NCI-H82 treated with DMSO at 0.1 percent for 48 hours (cell line): ENCODE results near the gene PYGM.

Source experiments
- DNase-seq: peaks from one replicate; lab custom pipeline; 2025; ENCODE audit not compliant: unreplicated experiment; lab: John Stamatoyannopoulos, UW

PYGM gene

GRCh38 chr11:64759722-64760719 lies at the start of gene PYGM:
Gene PYGM, minus strand, starts transcription at chr11:64759974. Its CDS starts 76 bp downstream, at chr11:64759898.
- DNase-seq, result no peak

GRCh38 chr11:64805481-64805880 lies 45.7 kb upstream of the PYGM start:
- DNase-seq, result no peak

DNA sequence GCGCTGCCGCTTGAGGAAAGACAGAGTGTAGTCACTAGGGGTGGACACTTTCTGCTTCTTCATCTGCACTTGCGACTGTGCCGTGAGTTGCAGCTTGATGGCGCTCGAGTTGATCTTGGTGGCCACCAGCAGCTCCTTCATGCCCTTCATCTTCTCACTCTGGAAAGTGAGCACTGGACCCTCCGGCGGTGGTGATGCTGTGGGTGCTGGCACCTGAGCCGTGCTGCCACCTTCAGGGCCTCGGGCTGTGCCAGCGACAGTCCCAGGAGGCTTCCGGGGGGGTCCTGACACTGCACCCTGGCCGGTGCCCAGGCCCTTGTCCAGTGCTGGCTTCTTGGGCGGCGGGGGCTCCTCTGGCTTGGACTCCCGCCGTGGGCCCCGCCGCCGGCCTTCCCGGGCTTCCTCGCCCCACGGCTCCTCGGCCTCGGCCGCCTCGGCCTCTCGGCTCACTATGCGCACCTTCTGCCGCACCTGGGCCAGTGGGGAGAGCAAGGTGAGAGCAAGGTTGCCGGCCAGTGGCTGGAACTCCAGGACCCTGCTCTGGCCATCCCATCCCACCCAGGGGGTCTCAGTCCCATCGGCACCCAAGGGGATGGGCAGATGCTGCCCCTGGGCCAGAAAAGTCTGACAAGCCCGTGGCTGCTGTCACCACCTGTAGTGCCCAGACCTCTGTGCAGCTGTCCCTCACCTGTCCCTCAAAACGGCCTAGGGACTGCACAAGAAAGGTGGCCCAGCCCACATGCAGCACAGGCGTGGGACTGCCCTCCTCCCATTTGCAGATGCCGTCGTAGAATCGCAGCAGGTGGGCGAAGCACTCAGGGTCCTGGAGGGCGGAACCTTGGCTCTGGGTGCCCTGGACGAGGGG lies 44.8 kb upstream of the PYGM start:
- DNase-seq, result no peak

DNA sequence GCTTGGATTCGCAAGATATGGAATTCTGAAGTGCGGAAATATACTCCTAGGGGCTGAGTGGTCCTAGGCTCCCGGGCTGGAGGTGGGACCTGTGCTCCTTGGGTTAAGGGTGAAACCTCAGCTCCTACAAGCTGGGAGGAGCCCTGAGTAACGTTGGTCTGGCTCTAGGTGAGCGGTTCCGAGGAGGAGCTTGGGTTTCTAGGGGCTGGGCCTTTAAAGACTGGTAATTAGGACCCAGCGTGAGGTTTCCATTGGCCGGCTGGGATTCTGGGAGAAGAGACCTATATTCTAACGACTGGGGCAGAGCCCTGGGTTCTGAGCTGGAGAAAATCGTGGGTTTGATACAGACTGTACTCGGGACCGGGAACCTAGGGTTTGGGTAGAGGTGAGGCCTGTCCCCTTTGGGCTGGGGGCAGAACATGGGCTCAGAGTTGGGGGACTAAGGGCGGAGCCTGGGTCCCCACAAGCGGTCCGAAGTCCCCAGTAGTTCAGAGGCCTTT lies 44.1 kb upstream of the PYGM start:
- no peak for DNase-seq

GRCh38 chr11:64803158-64803845 lies 43.5 kb upstream of the PYGM start, which contains the start of gene MAP4K2:
Gene MAP4K2, minus strand, starts transcription at chr11:64803214. Its CDS starts 65 bp downstream, at chr11:64803149.
- peak; percentile 48 for DNase-seq

GRCh38 chr11:64802370-64803157 lies 42.8 kb upstream of the PYGM start:
- DNase-seq, result no peak

DNA sequence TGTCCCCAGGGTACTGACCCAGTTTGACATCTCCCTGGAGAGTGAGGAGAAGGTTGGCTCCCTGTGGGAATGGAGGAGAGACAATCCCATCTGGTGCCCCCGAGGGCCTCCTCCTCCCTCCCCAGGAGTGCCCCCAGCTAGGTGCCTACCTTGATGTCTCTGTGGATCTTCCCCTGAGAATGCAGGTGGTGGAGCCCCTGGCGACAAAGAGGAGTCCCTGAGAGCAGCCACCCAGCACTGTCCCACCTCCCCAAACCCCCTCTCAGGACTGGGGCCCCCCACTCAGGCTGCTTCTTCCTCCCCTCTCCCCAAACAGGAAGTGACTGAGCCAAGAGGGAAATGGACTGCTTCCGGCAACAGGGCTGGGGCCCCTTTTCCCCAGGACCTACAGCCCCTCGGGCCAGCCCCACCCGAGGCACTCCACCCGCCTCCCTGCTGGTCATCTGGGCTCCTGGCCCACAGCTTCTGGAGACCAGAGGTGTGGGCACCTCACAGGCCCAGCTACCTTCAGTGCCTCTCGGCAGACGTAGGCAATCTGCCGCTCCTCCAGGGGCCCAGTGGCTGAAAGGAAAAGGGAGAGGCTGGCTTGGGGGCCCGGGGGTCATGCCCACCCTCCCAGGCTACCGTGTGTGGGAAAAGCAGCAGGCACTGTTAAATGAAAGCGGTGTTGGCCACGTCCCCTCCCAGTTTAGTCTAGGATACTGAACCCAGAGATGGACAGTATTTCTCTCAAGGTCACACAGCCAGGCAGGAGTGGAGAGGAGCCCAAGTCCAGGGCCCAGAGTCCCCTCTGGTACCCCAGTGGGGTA lies 42.0 kb upstream of the PYGM start:
- DNase-seq, result no peak

- DNase-seq, result no peak
These were observed 41.3 kb upstream of the PYGM start for GRCh38 chr11:64801158-64801464.

DNA sequence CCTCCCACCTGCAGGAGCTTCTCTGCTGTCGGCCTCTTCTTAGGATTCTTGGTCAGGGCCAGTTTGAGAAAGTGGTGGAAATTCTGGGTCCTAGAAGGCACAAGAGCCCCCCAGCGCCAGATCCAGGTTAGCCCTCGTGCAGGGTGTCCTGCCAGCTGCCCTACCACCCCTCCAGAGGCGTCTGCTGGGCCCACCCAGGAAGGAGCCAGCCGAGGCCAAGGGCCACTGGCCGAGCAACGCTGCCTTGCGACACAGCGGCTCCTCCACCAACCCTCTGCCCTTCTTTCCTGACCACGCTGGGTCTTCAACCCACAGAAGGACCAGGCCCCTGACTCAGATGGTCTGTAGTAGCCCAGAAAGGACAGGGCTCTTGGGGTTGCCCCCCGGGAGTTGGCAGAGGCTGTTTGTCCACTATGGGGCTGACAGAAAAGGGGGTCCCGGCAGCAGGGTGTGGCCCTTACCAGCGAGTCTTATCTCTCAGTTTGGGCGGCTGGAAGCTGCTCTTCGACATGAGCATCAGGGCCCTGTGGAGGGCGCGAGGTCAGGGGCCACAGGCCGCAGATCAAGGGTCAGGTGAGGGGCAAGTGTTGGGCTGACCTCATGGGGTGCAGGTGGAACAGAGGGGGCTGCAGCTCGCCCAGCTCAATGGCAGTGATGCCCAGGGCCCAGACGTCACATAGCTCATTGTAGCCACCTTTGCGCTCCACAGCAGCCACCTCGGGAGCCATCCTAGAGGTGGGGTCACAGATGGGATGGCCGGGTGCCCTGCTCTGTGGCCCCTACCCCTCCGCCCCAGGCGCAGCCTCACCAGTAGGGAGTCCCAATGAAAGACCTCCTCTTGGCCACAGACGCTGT lies 40.8 kb upstream of the PYGM start:
- DNase-seq, result no peak

DNA sequence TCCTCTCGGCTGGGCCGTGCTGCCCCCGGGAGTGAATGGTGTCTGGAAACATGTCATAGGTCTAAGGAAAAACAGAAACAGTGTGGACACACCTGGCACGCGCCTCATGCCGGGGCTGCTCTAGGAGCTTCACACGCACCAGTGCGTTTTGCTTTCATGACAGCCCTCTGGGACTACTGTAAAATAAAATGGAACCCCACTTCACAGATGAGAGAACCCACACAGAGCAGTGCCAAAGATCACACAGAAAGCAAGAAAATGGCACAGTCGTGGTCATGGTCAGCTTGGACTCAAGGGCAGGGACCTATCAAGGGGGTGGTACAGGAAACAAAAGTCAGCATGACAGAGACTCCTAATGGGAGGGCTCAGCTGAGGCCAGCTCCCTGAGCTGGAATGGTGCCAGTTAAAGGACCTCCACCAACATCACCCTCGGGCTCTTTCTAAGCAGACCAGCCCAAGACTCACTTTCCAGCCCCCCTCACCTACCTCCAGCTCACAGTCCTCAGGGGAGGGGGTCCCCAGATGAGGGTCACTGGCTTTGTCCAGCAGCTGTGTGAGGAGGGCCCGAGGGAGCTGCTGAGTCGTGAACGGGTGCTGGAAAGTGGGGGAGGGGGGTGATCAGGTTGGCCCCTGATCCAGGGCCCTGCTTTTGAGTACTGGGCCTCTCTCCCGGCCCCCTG lies 40.0 kb upstream of the PYGM start:
- DNase-seq, result no peak

DNA sequence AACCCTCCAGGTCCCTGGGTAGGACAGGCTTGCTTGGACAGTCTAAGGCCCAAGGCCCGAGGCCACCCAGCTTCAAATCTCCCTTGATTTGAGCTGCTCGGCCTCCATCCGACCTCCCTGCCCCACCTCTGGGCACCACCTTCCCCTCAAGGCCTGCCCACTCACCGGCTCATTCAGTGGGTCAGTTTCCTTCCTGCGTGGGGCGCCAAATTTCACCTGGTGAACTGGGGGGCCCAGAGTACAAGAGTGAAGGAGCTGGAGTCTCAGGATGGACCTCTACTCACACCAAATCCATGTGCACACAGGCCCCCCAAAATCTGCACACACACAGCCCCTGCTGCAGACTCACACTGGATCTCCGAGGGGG lies 39.5 kb upstream of the PYGM start:
- no peak for DNase-seq

DNA sequence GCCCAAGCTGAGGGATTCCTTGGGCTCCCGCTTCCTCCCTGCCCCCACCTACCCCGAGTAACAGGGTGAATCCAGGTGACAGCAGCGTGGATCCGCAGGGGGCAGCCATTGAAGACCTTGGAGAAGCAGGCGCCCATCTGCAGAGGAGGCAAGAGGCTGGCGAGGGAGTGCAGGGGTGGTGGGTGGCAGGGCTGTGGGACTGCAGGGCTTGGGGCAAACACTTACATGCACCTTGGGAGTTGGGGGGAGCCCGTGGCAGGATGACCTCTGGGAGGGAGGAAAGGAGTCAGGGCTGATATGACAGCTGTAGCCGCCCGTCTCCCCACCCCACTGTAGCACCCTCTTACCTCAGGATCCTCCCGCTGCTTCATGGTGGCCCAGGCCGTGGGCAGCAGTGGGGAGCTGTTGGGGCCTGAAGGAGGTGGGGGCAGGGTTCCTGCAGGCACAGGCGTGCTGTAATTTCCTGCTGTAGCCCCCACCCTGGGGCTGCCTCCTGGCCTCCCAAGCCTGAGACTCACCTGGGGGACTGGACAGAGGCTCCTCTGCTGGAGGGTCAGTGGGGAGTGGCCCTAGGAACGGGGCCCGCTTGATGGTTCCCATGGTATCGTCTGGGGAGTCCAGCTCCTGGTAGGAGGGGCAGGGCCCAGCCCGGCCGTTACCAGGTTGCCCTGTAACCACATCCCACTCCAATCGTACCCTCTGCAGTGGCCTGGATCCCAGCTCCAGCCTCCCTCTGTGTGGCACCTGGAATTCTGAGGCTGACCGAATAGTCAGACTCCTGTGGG lies 37.2 kb upstream of the PYGM start:
- no peak for DNase-seq

DNA sequence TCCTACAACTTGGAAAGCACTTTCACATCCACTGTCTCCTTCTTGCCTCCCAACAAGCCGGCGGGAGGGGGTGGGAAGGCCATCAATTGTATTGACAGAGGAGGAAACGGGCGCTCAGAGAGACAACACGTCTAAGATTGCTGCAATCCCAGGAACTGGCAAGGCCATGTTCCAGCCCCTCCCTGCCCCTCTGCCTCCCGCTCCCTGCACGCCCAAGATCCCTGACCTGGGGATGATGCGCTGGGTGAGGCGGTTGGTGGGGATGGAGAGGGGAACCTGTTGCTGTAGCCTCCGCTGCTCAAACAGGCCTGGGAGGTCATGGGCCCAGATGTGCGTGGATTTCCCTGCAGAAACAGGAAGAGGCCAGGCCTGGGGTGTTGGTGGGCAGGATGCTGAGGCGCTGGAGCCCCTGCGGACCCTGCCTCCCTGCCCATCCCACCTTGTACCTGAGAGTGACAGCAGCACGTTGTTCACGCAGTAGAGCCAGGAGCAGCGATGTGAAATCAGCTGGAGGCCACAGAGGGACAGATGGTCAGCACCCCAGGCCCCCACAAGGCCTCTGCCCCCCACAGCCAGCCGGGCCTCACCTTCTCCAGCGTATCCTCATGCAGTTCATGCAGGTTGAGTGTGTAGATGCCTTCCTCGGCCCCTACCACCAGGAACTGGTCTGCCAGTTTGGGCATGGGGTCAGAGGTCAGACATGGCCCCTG lies 36.4 kb upstream of the PYGM start:
- DNase-seq, result no peak

DNA sequence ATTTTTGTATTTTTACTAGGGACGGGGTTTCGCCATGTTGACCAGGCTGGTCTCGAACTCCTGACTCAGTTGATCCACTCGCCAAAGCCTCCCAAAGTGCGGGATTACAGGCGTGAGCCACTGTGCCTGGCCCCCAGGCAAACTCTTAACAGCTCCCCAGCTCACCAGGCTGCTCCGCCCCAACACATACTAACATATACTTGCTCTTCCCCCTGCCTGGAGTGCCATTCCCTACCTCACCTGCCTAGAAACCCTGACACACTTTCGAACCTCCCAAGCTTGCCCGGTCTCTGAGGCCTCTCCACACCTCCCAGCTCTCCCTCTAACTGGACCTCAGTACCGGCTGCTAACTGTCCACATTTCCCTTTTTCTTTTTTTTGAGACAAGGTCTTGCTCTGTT lies 34.8 kb upstream of the PYGM start:
- DNase-seq, result no peak

DNA sequence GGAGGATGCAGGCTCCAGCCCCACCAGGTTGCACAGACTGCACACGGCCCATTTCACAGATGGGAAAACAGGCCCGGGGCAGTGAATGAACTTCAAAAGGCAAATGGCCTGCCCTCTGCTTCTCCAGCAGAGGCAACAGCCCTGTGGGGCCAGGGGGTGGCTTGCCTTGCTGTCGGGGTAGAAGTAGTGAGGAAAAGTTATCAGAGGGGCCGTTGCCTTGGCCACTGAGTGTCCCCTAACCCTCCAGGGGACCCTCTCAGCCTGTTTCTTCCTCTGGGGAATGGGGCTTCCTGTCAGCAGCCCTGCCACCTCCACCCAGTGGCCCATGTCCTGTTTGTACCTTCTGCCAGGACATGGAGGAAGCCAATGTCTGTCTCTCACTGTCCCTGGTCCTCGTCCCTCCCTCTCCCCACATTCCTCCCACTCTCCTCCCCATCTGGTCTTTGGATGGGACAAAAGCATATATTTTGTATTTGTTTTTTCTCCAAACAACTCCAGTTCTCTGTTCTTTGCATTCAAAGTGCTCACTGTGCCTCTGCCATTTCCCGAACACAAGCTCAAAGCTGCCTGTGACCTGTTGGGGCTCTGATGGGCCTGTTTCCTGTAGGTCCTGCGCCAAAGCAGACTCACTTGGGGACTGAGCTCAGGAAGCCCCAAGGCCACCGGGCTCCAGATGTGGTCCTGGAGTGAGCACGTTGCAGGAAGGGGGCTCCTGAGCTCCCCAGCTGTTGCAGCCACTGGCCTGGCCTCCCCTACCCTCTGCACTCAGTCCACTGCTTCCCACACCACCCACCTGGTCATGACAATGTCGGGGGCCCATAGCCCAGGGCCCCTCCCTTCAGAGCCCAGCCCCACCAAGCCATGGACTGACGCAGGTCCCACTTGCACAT lies 33.7 kb upstream of the PYGM start:
- no peak for DNase-seq

GRCh38 chr11:64792482-64792881 lies 32.7 kb upstream of the PYGM start:
- DNase-seq, result no peak
